Small intestine (tissue), 7 donors: ENCODE data around the gene SNRPB2. TPM values are rescaled to one million over a fixed set of nuclear protein-coding genes. Genes with fewer than 3 reads are reported as not detected.

ENCODE experiments used
- DNase-seq, 2 donors: peaks; one replicate each; pipeline versions ENCODE4 v3.0.0 to v3.0.0-alpha.2; 2013
- FAIRE-seq: peaks from 2 replicates; lab custom pipeline; 2012; peaks lifted over from hg19 to GRCh38; lab: Jason Lieb, UNC
- H3K27ac ChIP-seq, 3 donors: one replicate each; pipeline ENCODE4 v1.5.1; 2013; ENCODE audit warnings: low read length in 2 of 3, mild to moderate bottlenecking in 2 of 3, control low read depth in 1 of 3, inconsistent platforms in 1 of 3, low read depth in 1 of 3, moderate library complexity in 1 of 3
- H3K27me3 ChIP-seq, 3 donors: one replicate each; pipeline ENCODE4 v1.6.1; 2013; ENCODE audit warnings: low read length in 3 of 3, inconsistent platforms in 1 of 3; ENCODE audit not compliant: control insufficient read depth in 3 of 3, insufficient read depth in 3 of 3
- H3K36me3 ChIP-seq, 3 donors: one replicate each; pipeline ENCODE4 v1.6.1; 2013; ENCODE audit warnings: low read length in 3 of 3, inconsistent platforms in 1 of 3, low read depth in 1 of 3, mild to moderate bottlenecking in 1 of 3, moderate library complexity in 1 of 3; ENCODE audit not compliant: control insufficient read depth in 3 of 3, insufficient read depth in 2 of 3
- H3K4me1 ChIP-seq, 3 donors: one replicate each; pipeline ENCODE4 v1.6.1; 2013; ENCODE audit warnings: low read length in 2 of 3, inconsistent platforms in 1 of 3, low read depth in 1 of 3, mild to moderate bottlenecking in 1 of 3, moderate library complexity in 1 of 3; ENCODE audit not compliant: control insufficient read depth in 3 of 3, insufficient read depth in 2 of 3
- H3K4me3 ChIP-seq, 3 donors: one replicate each; pipeline ENCODE4 v1.5.1; 2013; ENCODE audit warnings: low read length in 3 of 3, control low read depth in 1 of 3, inconsistent platforms in 1 of 3, low read depth in 1 of 3, mild to moderate bottlenecking in 1 of 3, moderate library complexity in 1 of 3
- H3K9me3 ChIP-seq, 2 donors: one replicate each; pipeline ENCODE4 v1.6.1; 2013; ENCODE audit warnings: low read depth in 1 of 2, low read length in 1 of 2; ENCODE audit not compliant: control insufficient read depth in 2 of 2, insufficient read depth in 1 of 2
- WGBS, 3 donors: extraction: QIAGEN DNeasy Blood & Tissue Kit; methylation state at CpG; one replicate each; pipeline ENCODE4 v1.1.7; 2013; 5-methylcytosine and 5-hydroxymethylcytosine counted together
- polyA plus RNA-seq, 4 donors: library from polyadenylated mRNA; stranded (reverse) in 3 of 4; unstranded in 1 of 4; fragments of 200-250 nt in 3 of 4; fragments of 120-200 nt in 1 of 4; gene quantifications; one replicate each; pipeline versions ENCODE4 v1.2.1 to v1.2.3, GENCODE V29; 2013
- donor health status: healthy with polysubstance abuse.
- donor health status: control.
- donor health status: control.
- donor health status: Bipolar disorder and iron deficiency.
- donor health status: healthy.

Gene SNRPB2
- polyA plus RNA-seq, 4 donors, result 48.9 to 73.6 (median 66.3) TPM

GRCh38 chr20:16758454-16759180, 28.8 kb downstream of the SNRPB2 start:
- Histone ChIP-seq H3K4me1 (peaks cover 0 to 4% (median 0%) of the 10 kb centered on the region in 3 donors), H3K27me3 (no peaks in the 10 kb centered on the region), H3K36me3 (no peaks in the 10 kb centered on the region), H3K4me3 (no peak overlapping the region), H3K27ac (no peak overlapping the region), H3K9me3 (peaks cover 0 to 9% of the 10 kb centered on the region in 2 donors)
- WGBS, 3 donors, result 48 to 55% (median 50%) methylated on average over 2 of the region's 2 CpGs
- DNase-seq, result no peak
- FAIRE-seq, result no peak

- H3K4me1 ChIP-seq, result peaks cover 0 to 4% (median 0%) of the 10 kb centered on the region in 3 donors
- no peak overlapping the region for H3K4me3 ChIP-seq
- WGBS, 3 donors, result 83 to 90% (median 83%) methylated on average over 1 of the region's 1 CpG
- DNase-seq (no peak), FAIRE-seq (no peak)
- no peaks in the 10 kb centered on the region for H3K36me3 ChIP-seq
- no peaks in the 10 kb centered on the region for H3K27me3 ChIP-seq
- H3K9me3 ChIP-seq, result peaks cover 0 to 9% of the 10 kb centered on the region in 2 donors
- no peak overlapping the region for H3K27ac ChIP-seq
Measured at GRCh38 chr20:16759181-16759563, 29.3 kb downstream of the SNRPB2 start.

GRCh38 chr20:16760431-16761304, 30.8 kb downstream of the SNRPB2 start:
- H3K4me1 ChIP-seq, result peaks cover 0 to 4% (median 0%) of the 10 kb centered on the region in 3 donors
- FAIRE-seq (no peak), DNase-seq (no peak)
- no peak overlapping the region for H3K4me3 ChIP-seq
- peaks cover 0 to 2% (median 0%) of the 10 kb centered on the region in 3 donors for H3K27me3 ChIP-seq
- 44 to 59% (median 49%) methylated on average over 11 of the region's 11 CpGs for WGBS, 3 donors
- peaks cover 0 to 7% of the 10 kb centered on the region in 2 donors for H3K9me3 ChIP-seq
- no peak overlapping the region for H3K27ac ChIP-seq
- no peaks in the 10 kb centered on the region for H3K36me3 ChIP-seq

GRCh38 chr20:16761305-16761829, 31.5 kb downstream of the SNRPB2 start:
- DNase-seq (peak; percentile 70 to 76), FAIRE-seq (no peak)
- Histone ChIP-seq H3K9me3 (peaks cover 0 to 4% of the 10 kb centered on the region in 2 donors), H3K27ac (no peak overlapping the region), H3K4me3 (no peak overlapping the region), H3K4me1 (peaks cover 0 to 4% (median 0%) of the 10 kb centered on the region in 3 donors), H3K36me3 (no peaks in the 10 kb centered on the region), H3K27me3 (peaks cover 0 to 5% (median 0%) of the 10 kb centered on the region in 3 donors)
- WGBS, 3 donors, result 0 to 1% (median 0%) methylated on average over 3 of the region's 3 CpGs

GRCh38 chr20:16764560-16764959, 34.7 kb downstream of the SNRPB2 start:
- no peak for DNase-seq
- 35 to 50% (median 48%) methylated on average over 4 of the region's 4 CpGs for WGBS, 3 donors
- FAIRE-seq, result no peak

GRCh38 chr20:16771213-16771612, 41.4 kb downstream of the SNRPB2 start:
- peaks cover 1 to 6% of the 10 kb centered on the region in 2 donors for H3K9me3 ChIP-seq
- FAIRE-seq (no peak), DNase-seq (no peak)
- no peaks in the 10 kb centered on the region for H3K36me3 ChIP-seq
- H3K27ac ChIP-seq, result no peak overlapping the region
- H3K4me3 ChIP-seq, result no peak overlapping the region
- peaks cover 0 to 2% (median 0%) of the 10 kb centered on the region in 3 donors for H3K27me3 ChIP-seq
- H3K4me1 ChIP-seq, result no peaks in the 10 kb centered on the region

More at GRCh38 chr20:16764560-16764959, 34.7 kb downstream of the SNRPB2 start:
- Histone ChIP-seq H3K4me3 (no peak overlapping the region), H3K9me3 (peaks cover 0 to 7% of the 10 kb centered on the region in 2 donors), H3K4me1 (peaks cover 0 to 4% (median 0%) of the 10 kb centered on the region in 3 donors), H3K27ac (no peak overlapping the region), H3K27me3 (peaks cover 0 to 6% (median 0%) of the 10 kb centered on the region in 3 donors), H3K36me3 (no peaks in the 10 kb centered on the region)

GRCh38 chr20:16775961-16776360, 46.1 kb downstream of the SNRPB2 start:
- Histone ChIP-seq H3K36me3 (no peaks in the 10 kb centered on the region), H3K4me3 (no peak overlapping the region), H3K9me3 (peaks cover 1 to 3% of the 10 kb centered on the region in 2 donors), H3K4me1 (no peaks in the 10 kb centered on the region), H3K27me3 (no peaks in the 10 kb centered on the region), H3K27ac (no peak overlapping the region)
- 59 to 84% (median 60%) methylated on average over 1 of the region's 1 CpG for WGBS, 3 donors
- FAIRE-seq (no peak), DNase-seq (no peak)

GRCh38 chr20:16777126-16777525, 47.3 kb downstream of the SNRPB2 start:
- no peak for FAIRE-seq

More at GRCh38 chr20:16777126-16777525, 47.3 kb downstream of the SNRPB2 start:
- Histone ChIP-seq H3K4me1 (no peaks in the 10 kb centered on the region), H3K27ac (no peak overlapping the region), H3K9me3 (peaks cover 1 to 6% of the 10 kb centered on the region in 2 donors), H3K4me3 (no peak overlapping the region), H3K36me3 (no peaks in the 10 kb centered on the region), H3K27me3 (no peaks in the 10 kb centered on the region)
- no peak for DNase-seq
- WGBS, 3 donors, result 61 to 95% (median 72%) methylated on average over 1 of the region's 1 CpG
